ENCODE data around the gene NR4A3. TPM values are rescaled to one million over a fixed set of nuclear protein-coding genes. Genes with fewer than 3 reads are reported as not detected.
A peak's percentile ranks its signal among the peaks of the same experiment; 100 is the strongest.

NR4A3 gene
- total RNA-seq, 8 experiments from 2014 or later = 0.92 to 23.1 (median 1.6) TPM

DNA sequence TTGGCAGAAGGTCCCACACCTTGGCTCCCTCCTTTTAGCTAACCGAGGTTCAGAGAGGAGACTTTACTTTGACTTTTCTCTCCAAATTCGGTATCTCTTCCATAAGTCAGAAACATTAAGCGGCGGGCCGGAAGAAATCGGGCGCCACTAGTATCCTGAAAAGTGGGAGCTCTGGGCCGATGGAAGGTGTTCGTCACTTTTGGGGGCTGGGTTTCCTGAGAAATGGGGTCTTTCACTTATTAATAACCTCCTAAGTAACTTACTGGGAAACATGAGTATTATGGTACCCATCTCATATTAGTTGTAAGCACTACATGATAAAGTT is 85.5 kb downstream of the NR4A3 start:
- Histone ChIP-seq H3K4me1 (replicated peaks in 1 of 2) (peaks cover 0 to 8% of the 10 kb centered on the region in 2 donors), H3K4me3 (peak overlapping the region; percentile 55 to 99 (median 70)), H3K27ac (peak overlapping the region in 1 of 2 donors; percentile 67)
- in situ Hi-C loops (cut with MboI; ENCODE audit: low pct_unique_long_range_greater_than_20kb in 2 of 9, low sequenced_read_pairs in 9 of 9, unreplicated experiment in 9 of 9) = no loop called here
- 3 to 20% (median 18%) methylated on average over 2 to 9 of the region's 9 CpGs; no CpG with 5 or more reads in 4 of the 10 experiments for WGBS, 10 experiments
- ATAC-seq (replicated peaks in 6 of 8) = no peak

DNA sequence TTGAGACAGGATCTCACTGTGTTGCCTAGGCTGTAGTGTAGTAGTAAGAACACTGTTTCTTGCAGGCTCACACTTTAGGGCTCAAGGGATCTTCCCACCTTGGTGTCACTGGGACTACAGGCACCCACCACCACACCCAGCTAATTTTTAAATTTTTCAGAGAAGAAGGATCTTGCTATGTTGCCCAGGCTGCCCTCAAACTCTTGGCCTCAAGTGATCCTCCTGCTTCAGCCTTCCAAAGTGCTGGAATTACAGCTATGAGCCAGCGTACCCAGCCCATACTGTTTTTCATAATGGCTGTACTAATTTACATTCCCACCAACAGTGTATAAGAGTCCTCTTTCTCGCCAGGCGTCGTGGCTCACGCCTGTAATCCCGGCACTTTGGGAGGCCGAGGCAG is 89.9 kb downstream of the NR4A3 start:
- in situ Hi-C loops (cut with MboI; ENCODE audit: low pct_unique_long_range_greater_than_20kb in 2 of 9, low sequenced_read_pairs in 9 of 9, unreplicated experiment in 9 of 9) = no loop called here
- peaks cover 0 to 8% of the 10 kb centered on the region in 2 donors for H3K4me1 ChIP-seq (replicated peaks in 1 of 2)
- no peak for ATAC-seq (replicated peaks in 6 of 8)
- WGBS, 10 experiments = 93 to 100% (median 99%) methylated on average over 1 to 7 of the region's 7 CpGs; no CpG with 5 or more reads in 6 of the 10 experiments
- H3K4me3 ChIP-seq = no peak overlapping the region
- H3K27ac ChIP-seq = no peak overlapping the region

Other genes with a start within 250 kb of the NR4A3 start
- 10 to 100 TPM; 10.0 to 37.2 (median 17.6) TPM for gene STX17, start 84.8 kb downstream of the NR4A3 start, total RNA-seq